CD4-positive, alpha-beta T cell treated with Interleukin-21 for 1 hour (primary cell): ENCODE measurements around the gene TENT5C.

ENCODE experiments used
- DNase-seq: peaks from one replicate; pipeline ENCODE4 v3.0.0-alpha.2; 2020

The TENT5C gene

GRCh38 chr1:117605774-117606648 lies at the start of gene TENT5C:
Gene TENT5C, plus strand, starts transcription at chr1:117606048. Its CDS starts 16,821 bp downstream, at chr1:117622869.
- DNase-seq: peak; percentile 99

GRCh38 chr1:117556341-117556740 lies 49.5 kb upstream of the TENT5C start:
- no peak for DNase-seq

DNA sequence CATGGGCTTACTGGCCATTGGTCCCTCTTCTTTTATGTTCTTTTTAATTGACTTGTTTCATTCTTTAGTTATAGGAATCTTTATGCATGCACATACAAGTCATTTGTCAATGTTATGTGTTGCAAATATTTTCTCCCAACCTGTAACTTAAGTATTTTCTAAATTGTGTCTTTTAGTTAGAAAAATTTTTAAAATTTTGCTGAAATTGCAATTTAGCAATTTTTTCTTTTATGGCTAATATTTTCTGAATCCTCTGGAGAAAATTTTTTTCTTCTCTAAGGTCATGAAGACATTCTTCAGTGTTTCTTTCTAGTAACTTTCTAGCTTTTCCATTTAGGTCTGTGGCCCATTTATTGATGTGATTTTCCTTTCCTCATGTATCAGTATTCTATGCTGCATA lies 48.9 kb upstream of the TENT5C start:
- DNase-seq: no peak

- DNase-seq: peak; percentile 24
These were observed 47.4 kb upstream of the TENT5C start for GRCh38 chr1:117558451-117558850.

- no peak for DNase-seq
These were observed 46.7 kb upstream of the TENT5C start for GRCh38 chr1:117559139-117559538.

- DNase-seq: no peak
These were observed 45.9 kb upstream of the TENT5C start for GRCh38 chr1:117559985-117560384.

DNA sequence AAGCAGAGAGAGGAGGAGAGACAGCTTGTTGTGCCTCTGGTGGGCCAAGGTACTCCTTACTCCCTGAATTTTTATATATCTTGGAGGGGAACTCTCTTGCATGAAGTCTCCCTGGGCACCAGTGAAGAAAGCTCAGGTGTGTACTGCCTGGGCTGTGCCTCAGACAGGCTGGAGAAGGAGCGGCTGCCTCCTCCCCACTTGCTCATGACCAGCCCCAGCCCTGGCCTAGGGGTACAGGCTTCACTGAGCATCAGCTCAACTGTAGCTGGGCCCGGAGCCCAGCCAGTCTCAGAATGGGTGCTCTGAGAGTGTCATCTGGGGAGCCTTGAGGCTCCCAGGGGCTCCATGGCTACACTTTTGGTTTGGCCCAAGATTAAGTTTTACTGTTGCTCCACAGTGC lies 44.8 kb upstream of the TENT5C start:
- no peak for DNase-seq

- no peak for DNase-seq
These were observed 44.3 kb upstream of the TENT5C start for GRCh38 chr1:117561551-117561950.

DNA sequence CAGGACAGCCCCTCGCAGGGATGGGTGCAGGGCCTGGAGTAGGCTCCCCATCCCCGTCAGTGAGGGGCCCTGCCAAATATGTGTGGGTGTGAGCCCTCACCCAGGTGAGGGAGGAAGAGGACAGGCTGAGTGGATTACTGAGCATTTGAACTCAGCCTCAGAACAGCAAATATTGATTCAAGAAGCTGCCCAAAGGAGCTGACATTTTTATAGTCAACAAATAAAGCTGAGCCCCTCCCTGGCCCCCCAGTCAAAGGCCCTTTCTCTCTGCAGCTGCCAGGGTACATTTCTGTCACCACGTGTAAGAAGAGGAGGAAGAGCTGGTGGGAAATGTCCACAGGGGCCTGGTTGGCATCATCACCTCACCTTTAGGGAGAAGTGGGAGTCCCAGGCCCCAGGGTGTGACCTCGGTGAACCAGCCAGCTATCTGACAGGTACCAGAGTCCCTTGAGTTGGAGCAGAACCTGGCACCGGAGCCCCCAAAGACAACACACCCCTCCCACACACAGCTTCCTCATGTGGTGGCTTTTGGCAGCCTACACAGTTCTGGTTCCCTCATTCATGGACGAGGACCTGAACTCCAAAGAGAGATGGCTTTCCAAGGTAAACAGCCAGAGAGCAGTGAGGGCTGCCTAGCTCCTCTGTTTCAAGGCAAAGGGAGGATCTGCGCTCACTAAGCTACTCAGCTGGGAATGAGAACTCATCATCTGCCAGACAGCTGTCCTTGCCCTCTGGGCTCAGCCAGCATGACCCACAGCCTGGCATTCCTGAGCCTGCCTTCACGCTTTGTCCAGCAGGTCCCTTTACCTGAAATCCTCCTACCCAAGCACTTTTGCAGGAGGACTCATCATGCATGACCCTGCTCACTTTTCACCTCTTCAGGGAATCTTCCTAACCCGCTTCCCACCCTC lies 43.0 kb upstream of the TENT5C start:
- no peak for DNase-seq

GRCh38 chr1:117563492-117563875 lies 42.4 kb upstream of the TENT5C start:
- DNase-seq: no peak

- DNase-seq: no peak
These were observed 41.4 kb upstream of the TENT5C start for GRCh38 chr1:117564227-117565075.

DNA sequence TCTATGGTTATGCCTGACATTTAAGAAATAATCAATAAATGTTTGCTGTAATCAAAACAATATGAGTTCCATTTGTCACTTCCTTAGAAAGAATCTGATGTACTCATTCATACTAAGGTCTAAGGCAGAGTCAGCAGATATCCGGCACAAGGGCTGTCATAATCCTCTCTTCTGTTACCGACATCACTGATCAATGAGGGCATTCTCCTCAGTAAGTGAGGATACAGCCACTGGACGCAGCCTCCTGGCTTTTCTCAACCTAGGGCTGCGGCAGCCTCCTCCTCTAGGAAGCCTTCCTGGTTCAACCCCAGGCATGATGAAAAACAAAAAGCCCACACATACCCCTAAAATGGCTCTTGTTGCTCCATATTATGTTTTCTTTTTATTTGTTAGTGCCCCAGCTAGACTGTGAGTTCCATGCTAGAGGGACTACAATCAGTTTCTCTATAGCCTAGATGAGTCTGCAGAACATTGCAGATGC lies 40.7 kb upstream of the TENT5C start:
- DNase-seq: no peak

- DNase-seq: no peak
These were observed 39.9 kb upstream of the TENT5C start for GRCh38 chr1:117565745-117566455.

DNA sequence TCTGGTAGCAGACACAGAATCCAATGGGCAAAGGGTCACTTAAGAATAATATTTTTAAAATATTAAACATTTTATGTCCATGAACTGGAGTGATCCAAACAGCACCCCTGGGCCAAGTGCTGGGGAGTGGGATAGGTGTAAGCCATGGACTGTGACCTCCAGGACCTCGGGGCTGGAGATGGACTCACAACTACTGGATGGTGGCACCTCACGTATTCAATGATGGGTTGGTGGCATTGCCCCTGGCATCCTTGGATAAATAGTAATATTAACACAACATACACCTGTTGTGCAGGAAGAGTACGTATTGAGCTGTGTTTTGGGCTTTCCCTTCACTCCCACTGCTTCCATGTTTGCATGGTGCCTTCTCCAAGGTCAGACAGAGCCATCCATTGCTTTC lies 39.3 kb upstream of the TENT5C start:
- no peak for DNase-seq

GRCh38 chr1:117567435-117567834 lies 38.4 kb upstream of the TENT5C start:
- DNase-seq: no peak

- DNase-seq: no peak
These were observed 37.9 kb upstream of the TENT5C start for GRCh38 chr1:117567976-117568375.

DNA sequence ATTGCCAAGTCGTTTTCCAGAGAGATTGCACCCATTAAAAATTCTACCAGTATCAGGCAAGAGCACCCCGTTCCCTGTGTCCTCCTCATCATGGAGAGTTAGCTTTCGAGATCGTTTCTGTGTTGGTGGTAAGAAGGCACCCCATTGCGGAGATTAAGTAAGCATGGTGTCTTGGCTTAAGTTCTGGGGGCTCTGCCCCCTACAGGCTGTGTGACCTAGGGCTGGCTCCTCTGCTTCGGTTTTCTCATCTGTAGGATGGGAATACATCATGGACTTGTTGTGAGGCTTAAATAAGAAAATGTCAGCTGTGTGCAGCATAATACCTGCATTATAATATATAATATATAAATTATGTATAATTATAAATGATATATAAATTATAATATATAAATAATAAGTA lies 36.8 kb upstream of the TENT5C start:
- no peak for DNase-seq

- no peak for DNase-seq
These were observed 36.0 kb upstream of the TENT5C start for GRCh38 chr1:117569856-117570255.

DNA sequence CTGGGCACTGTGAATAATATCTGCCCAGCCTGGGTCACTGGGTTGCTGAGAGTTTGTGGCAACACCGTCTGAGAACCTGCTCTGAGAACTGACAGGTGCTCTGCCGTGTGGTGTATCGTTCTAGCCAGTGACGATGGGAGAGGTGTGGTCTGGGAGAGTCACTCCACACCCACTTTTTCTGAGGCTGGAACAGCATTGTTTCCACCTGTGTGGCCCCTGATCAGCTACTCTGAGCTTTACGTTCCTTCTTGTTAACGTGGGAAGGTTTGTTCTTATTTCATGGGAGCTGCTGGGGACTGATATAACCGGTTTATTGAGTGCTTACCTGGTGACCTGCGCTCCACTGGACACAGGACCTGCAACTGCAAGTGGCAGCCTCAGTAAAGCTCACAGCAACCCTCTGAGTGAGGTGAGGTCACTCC lies 34.8 kb upstream of the TENT5C start:
- DNase-seq: no peak

DNA sequence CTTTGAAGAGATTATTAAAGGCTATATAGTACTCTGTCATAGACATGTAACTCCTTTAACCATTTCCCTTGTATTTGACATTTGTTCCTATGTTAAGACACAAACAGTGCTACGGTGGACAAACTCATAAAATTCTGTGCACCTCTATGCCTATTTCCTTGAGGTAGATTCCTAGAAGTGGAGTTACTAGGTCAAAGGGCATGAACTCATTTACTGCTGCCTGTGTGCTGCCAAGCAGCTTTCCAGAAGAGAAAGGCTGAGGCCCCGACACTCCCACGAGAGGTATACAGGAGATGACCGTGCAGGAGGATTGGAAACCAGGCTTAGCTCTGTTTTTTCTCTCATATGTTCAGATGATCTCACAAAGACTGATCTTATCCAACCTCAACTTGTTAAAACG lies 34.4 kb upstream of the TENT5C start:
- no peak for DNase-seq

DNA sequence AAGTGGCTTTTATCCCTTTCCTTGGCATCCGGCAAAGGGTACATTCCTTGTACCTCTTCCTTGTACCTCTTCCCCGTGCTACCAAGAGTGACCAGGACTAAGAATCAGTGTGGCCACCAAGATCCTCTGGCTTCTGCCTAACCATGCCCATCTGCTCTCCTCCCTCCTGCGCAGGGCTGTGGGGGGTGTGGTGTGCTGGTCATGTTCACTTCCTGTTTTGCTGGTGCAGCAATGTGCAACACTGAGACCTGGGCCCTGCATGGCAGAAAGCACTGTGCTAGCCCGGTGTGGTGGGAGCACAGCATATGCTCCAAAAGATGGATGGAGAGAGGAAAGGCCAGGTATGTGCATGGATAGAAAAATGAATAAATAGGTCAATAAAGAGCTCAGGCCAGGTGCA lies 33.3 kb upstream of the TENT5C start:
- peak; percentile 29 for DNase-seq

DNA sequence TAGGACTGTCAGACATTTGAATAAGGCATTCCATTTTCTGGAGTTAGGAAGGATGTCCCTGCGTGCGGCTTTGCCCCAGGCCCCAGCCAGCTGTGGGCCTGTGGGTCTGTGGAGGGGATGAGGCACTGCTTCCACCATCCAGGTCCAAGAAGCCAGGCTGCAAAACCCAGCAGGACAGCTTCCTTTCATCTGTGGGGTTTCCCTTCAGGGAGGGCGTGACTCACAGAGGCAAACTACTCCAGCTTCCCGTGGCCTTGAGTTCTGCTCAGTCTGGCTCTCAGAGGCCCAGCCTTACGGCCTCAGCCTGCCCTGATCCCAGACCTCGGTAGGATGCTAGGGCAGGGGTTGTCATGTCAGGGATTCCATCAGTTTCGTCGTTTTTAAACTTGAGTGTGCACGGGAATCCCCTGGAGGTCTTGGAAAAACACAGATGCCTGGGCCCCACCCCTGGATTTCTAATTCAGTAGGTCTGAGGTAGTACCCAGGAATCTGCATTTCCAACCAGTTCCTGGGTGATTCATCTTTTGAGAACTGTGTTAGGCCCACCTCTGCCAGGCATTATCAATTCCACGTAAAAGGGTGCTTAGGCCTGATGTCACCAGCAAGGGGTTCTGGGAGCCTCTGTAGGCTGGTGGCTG lies 32.3 kb upstream of the TENT5C start:
- no peak for DNase-seq
